H9 (cell line): ENCODE results near the gene CRISP3. TPM values are rescaled to one million over a fixed set of nuclear protein-coding genes. Genes with fewer than 3 reads are reported as not detected.

ENCODE experiments used
- DNase-seq: peaks from one replicate; pipeline ENCODE4 v3.0.0-alpha.2; 2017
- H2AFZ ChIP-seq: one replicate; pipeline ENCODE4 v1.6.1; 2013; ENCODE audit warnings: mild to moderate bottlenecking, low read length, control low read depth, moderate library complexity
- H2AK5ac ChIP-seq: 2 replicates; pipeline ENCODE4 v1.6.1; 2013; ENCODE audit warnings: low read length, control low read depth, mixed read lengths; ENCODE audit not compliant: insufficient read length
- H2BK120ac ChIP-seq: one replicate; pipeline ENCODE4 v1.6.1; 2013; ENCODE audit warnings: low read depth, mild to moderate bottlenecking, low read length, control low read depth, inconsistent platforms; ENCODE audit not compliant: poor library complexity, severe bottlenecking
- H2BK12ac ChIP-seq: 2 replicates; pipeline ENCODE4 v1.6.1; 2013; ENCODE audit warnings: low read length, control low read depth, mixed read lengths, low read depth; ENCODE audit not compliant: insufficient read length
- H2BK15ac ChIP-seq: 2 replicates; pipeline ENCODE4 v1.6.1; 2013; ENCODE audit warnings: low read depth, low read length, control low read depth
- H2BK20ac ChIP-seq: one replicate; pipeline ENCODE4 v1.6.1; 2013; ENCODE audit warnings: low read depth, mild to moderate bottlenecking, low read length, control low read depth, inconsistent platforms; ENCODE audit not compliant: poor library complexity, severe bottlenecking
- H2BK5ac ChIP-seq: 2 replicates; pipeline ENCODE4 v1.6.1; 2013; ENCODE audit warnings: low read length, control low read depth, mixed read lengths; ENCODE audit not compliant: insufficient read length
- H3K14ac ChIP-seq: 2 replicates; pipeline ENCODE4 v1.6.1; 2013; ENCODE audit warnings: low read length, control low read depth; ENCODE audit not compliant: insufficient read depth
- H3K18ac ChIP-seq: 2 replicates; pipeline ENCODE4 v1.6.1; 2013; ENCODE audit warnings: low read depth, mild to moderate bottlenecking, mixed read lengths, low read length, control low read depth; ENCODE audit not compliant: insufficient read length
- H3K23ac ChIP-seq: 2 replicates; pipeline ENCODE4 v1.6.1; 2013; ENCODE audit warnings: low read length, control low read depth, mixed read lengths, low read depth; ENCODE audit not compliant: insufficient read length
- H3K23me2 ChIP-seq: 2 replicates; pipeline ENCODE4 v1.6.1; 2013; ENCODE audit warnings: low read depth, mild to moderate bottlenecking, mixed read lengths, low read length, control low read depth; ENCODE audit not compliant: insufficient read length, poor library complexity, severe bottlenecking
- H3K27ac ChIP-seq: 2 replicates; pipeline ENCODE4 v1.5.1; 2013; ENCODE audit warnings: low read length, control low read depth, mixed read lengths, low read depth; ENCODE audit not compliant: insufficient read length
- H3K27me3 ChIP-seq: 2 replicates; pipeline ENCODE4 v1.6.1; 2013; ENCODE audit warnings: low read length, control low read depth, inconsistent platforms; ENCODE audit not compliant: insufficient read depth
- H3K4ac ChIP-seq: 2 replicates; pipeline ENCODE4 v1.6.1; 2013; ENCODE audit warnings: low read depth, mild to moderate bottlenecking, control low read depth, inconsistent platforms, low read length, moderate library complexity
- H3K4me1 ChIP-seq: 2 replicates; pipeline ENCODE4 v1.6.1; 2013; ENCODE audit warnings: low read length, control low read depth, inconsistent platforms; ENCODE audit not compliant: insufficient read depth
- H3K4me2 ChIP-seq: 2 replicates; pipeline ENCODE4 v1.6.1; 2013; ENCODE audit warnings: low read length, control low read depth, mixed read lengths; ENCODE audit not compliant: insufficient read length, insufficient read depth
- H3K56ac ChIP-seq: 2 replicates; pipeline ENCODE4 v1.6.1; 2013; ENCODE audit warnings: low read depth, mild to moderate bottlenecking, mixed read lengths, low read length, control low read depth; ENCODE audit not compliant: insufficient read length
- H3K79me1 ChIP-seq: 2 replicates; pipeline ENCODE4 v1.6.1; 2013; ENCODE audit warnings: low read depth, mild to moderate bottlenecking, moderate library complexity, low read length, control low read depth, inconsistent platforms; ENCODE audit not compliant: insufficient read depth, poor library complexity, severe bottlenecking
- H3K79me2 ChIP-seq: 2 replicates; pipeline ENCODE4 v1.6.1; 2013; ENCODE audit warnings: low read length, control low read depth, inconsistent platforms; ENCODE audit not compliant: insufficient read depth
- H3K9ac ChIP-seq: 2 replicates; pipeline ENCODE4 v1.6.1; 2013; ENCODE audit warnings: low read length, control low read depth, mixed read lengths; ENCODE audit not compliant: insufficient read length; ENCODE audit errors: extremely low read depth
- H3K9me3 ChIP-seq: one replicate; pipeline ENCODE4 v1.6.1; 2013; ENCODE audit warnings: low read depth, low read length, inconsistent platforms; ENCODE audit not compliant: control insufficient read depth
- H3T11ph ChIP-seq: one replicate; pipeline ENCODE4 v1.6.1; 2013; ENCODE audit warnings: mild to moderate bottlenecking, low read length, control low read depth, inconsistent platforms
- H4K20me1 ChIP-seq: one replicate; pipeline ENCODE4 v1.6.1; 2013; ENCODE audit not compliant: control insufficient read depth, insufficient read length, insufficient read depth
- H4K5ac ChIP-seq: 2 replicates; pipeline ENCODE4 v1.6.1; 2013; ENCODE audit warnings: low read depth, mild to moderate bottlenecking, mixed read lengths, low read length, control low read depth; ENCODE audit not compliant: insufficient read length
- H4K8ac ChIP-seq: replicated peaks from 2 replicates; pipeline ENCODE4 v1.6.1; 2013; ENCODE audit warnings: low read length, control low read depth, mixed read lengths, low read depth; ENCODE audit not compliant: insufficient read length
- H4K91ac ChIP-seq: 2 replicates; pipeline ENCODE4 v1.6.1; 2013; ENCODE audit warnings: low read depth, mild to moderate bottlenecking, moderate library complexity, mixed read lengths, low read length, control low read depth; ENCODE audit not compliant: insufficient read length
- H3K27ac Mint-ChIP-seq, 3 experiments: 2 replicates in 2 of 3; 3 replicates in 1 of 3; pipeline ENCODE4 v1.8.0; 2020 to 2021; ENCODE audit warnings: mixed read lengths in 3 of 3, mild to moderate bottlenecking in 1 of 3, moderate library complexity in 1 of 3
- H3K27me3 Mint-ChIP-seq: 2 replicates; pipeline ENCODE4 v1.8.0; 2021; ENCODE audit warnings: low read depth, mild to moderate bottlenecking, moderate library complexity, mixed read lengths
- H3K36me3 Mint-ChIP-seq, 3 experiments: 2 replicates in 2 of 3; 3 replicates in 1 of 3; pipeline ENCODE4 v1.8.0; 2020 to 2021; ENCODE audit warnings: low read depth in 3 of 3, mixed read lengths in 3 of 3; ENCODE audit not compliant: insufficient read depth in 1 of 3
- H3K4me1 Mint-ChIP-seq, 2 experiments: 2 replicates each; pipeline ENCODE4 v1.8.0; 2020; ENCODE audit warnings: mixed read lengths in 2 of 2
- H3K4me3 Mint-ChIP-seq, 2 experiments: 2 replicates in 1 of 2; 3 replicates in 1 of 2; pipeline ENCODE4 v1.8.0; 2020 to 2021; ENCODE audit warnings: mild to moderate bottlenecking in 2 of 2, mixed read lengths in 2 of 2, moderate library complexity in 1 of 2
- H3K9me3 Mint-ChIP-seq, 2 experiments: 2 replicates in 1 of 2; 3 replicates in 1 of 2; pipeline ENCODE4 v1.8.0; 2020; ENCODE audit warnings: mild to moderate bottlenecking in 2 of 2, mixed read lengths in 2 of 2, moderate library complexity in 1 of 2
- CTCF ChIP-seq: fragments of 200-600 bp; sonication (generic); conservative IDR thresholded peaks from 3 replicates; pipeline ENCODE4 v1.8.0; 2021; ENCODE audit warnings: antibody characterized with exemption, mild to moderate bottlenecking
- WGBS: extraction: QIAGEN DNeasy Blood & Tissue Kit; methylation state at CpG from one replicate; pipeline ENCODE4 v1.1.7; 2013; ENCODE audit warnings: missing lambda C conversion rate, low lambda C conversion rate, mixed read lengths; ENCODE audit not compliant: insufficient read length; ENCODE audit errors: extremely low coverage; 5-methylcytosine and 5-hydroxymethylcytosine counted together
- total RNA-seq: library from RNA; stranded (reverse); gene quantifications from 2 replicates; pipeline ENCODE4 v1.2.1, GENCODE V29; 2021

CRISP3 gene
- total RNA-seq, 1 experiment from 2014 or later: not detected

GRCh38 chr6:49790341-49790740, 46.2 kb upstream of the CRISP3 start:
- Histone ChIP-seq H2AK5ac (no peak overlapping the region), H3K79me2 (no peaks in the 10 kb centered on the region)
- WGBS: no CpG with 5 or more reads among the region's 2 CpGs

More at GRCh38 chr6:49790341-49790740, 46.2 kb upstream of the CRISP3 start:
- DNase-seq: no peak
- Histone ChIP-seq H3K4ac (no peak overlapping the region), H2AFZ (no peak overlapping the region), H4K91ac (no peak overlapping the region), H3K4me1 (no peaks in the 10 kb centered on the region), H3K23ac (no peak overlapping the region), H4K20me1 (no peaks in the 10 kb centered on the region), H3K4me2 (no peak overlapping the region), H3K56ac (no peak overlapping the region), H2BK12ac (no peak overlapping the region), H3K14ac (no peak overlapping the region), H2BK5ac (no peak overlapping the region), H3K23me2 (no peaks in the 10 kb centered on the region), H2BK120ac (no peak overlapping the region), H3K18ac (no peak overlapping the region), H3K79me1 (no peaks in the 10 kb centered on the region), H2BK20ac (no peak overlapping the region), H3K9me3 (no peaks in the 10 kb centered on the region), H3K27me3 (no peaks in the 10 kb centered on the region), H4K8ac (no peak overlapping the region), H3K27ac (no peak overlapping the region), H3T11ph (no peak overlapping the region), H4K5ac (no peak overlapping the region), H2BK15ac (no peak overlapping the region), H3K9ac (no peak overlapping the region)
- Mint-ChIP-seq H3K4me1 (peaks cover 3 to 8% of the 10 kb centered on the region in 2 experiments; a peak in 3 of 4 replicates), H3K27ac (no peak overlapping the region), H3K36me3 (peaks cover 0 to 10% (median 3%) of the 10 kb centered on the region in 3 experiments; a peak in 5 of 7 replicates), H3K4me3 (no peak overlapping the region), H3K27me3 (no peaks in the 10 kb centered on the region), H3K9me3 (peaks cover 2 to 9% of the 10 kb centered on the region in 2 experiments; a peak in 2 of 5 replicates)
- no peak for TF ChIP-seq CTCF
